Sigmoid colon (tissue), 7 donors: ENCODE data around the gene VPS39. TPM values are rescaled to one million over a fixed set of nuclear protein-coding genes. Genes with fewer than 3 reads are reported as not detected.

Experiments used
- DNase-seq: peaks from one replicate; pipeline ENCODE4 v3.0.0-alpha.2; 2019
- H3K27ac ChIP-seq, 4 donors: fragments of 200-600 bp; sonication (generic); one replicate each; pipeline ENCODE4 v1.5.1; 2016 to 2019; ENCODE audit warnings: mild to moderate bottlenecking in 1 of 4
- H3K27me3 ChIP-seq, 3 donors: fragments of 200-600 bp; sonication (generic); one replicate each; pipeline ENCODE4 v1.5.1; 2019; ENCODE audit warnings: mild to moderate bottlenecking in 1 of 3
- H3K36me3 ChIP-seq, 4 donors: fragments of 200-600 bp; sonication (generic); one replicate each; pipeline ENCODE4 v1.5.1; 2016 to 2019
- H3K4me1 ChIP-seq, 4 donors: fragments of 200-600 bp; sonication (generic); one replicate each; pipeline ENCODE4 v1.5.1; 2017 to 2019
- H3K4me3 ChIP-seq, 4 donors: fragments of 200-600 bp; sonication (generic); one replicate each; pipeline ENCODE4 v1.5.1; 2017 to 2019; ENCODE audit warnings: mild to moderate bottlenecking in 2 of 4, moderate library complexity in 1 of 4
- H3K9me3 ChIP-seq, 4 donors: fragments of 200-600 bp in 3 of 4; sonication (generic) in 3 of 4; one replicate each; pipeline versions ENCODE4 v1.5.1 to v1.6.1; 2013 to 2019
- CTCF ChIP-seq, 4 experiments: fragments of 450-650 bp in 3 of 4; fragments of 200-600 bp in 1 of 4; IDR thresholded peaks; one replicate each; pipeline ENCODE4 v1.5.1; 2016 to 2019; ENCODE audit warnings: antibody characterized with exemption in 4 of 4, mild to moderate bottlenecking in 3 of 4, moderate library complexity in 2 of 4
- EP300 ChIP-seq, 4 donors: sonication (generic); formaldehyde crosslinking; IDR thresholded peaks; one replicate each; pipeline ENCODE4 v1.6.1; 2017; ENCODE audit warnings: antibody characterized with exemption in 4 of 4
- POLR2A ChIP-seq, 2 donors: fragments of 450-650 bp; IDR thresholded peaks; one replicate each; pipeline ENCODE4 v1.6.1; 2016; ENCODE audit warnings: antibody characterized with exemption in 2 of 2, mild to moderate bottlenecking in 2 of 2, moderate library complexity in 2 of 2
- POLR2AphosphoS5 ChIP-seq, 4 donors: sonication (generic); formaldehyde crosslinking; IDR thresholded peaks; one replicate each; pipeline ENCODE4 v1.6.1; 2017; ENCODE audit warnings: antibody characterized with exemption in 4 of 4
- WGBS, 2 donors: extraction: QIAGEN DNeasy Blood & Tissue Kit; methylation state at CpG; one replicate each; pipeline ENCODE4 v1.1.7; 2013; 5-methylcytosine and 5-hydroxymethylcytosine counted together
- intact Hi-C: fragments of 100-400 bp; cut with DNase I; formaldehyde crosslinking; loops from one replicate; pipeline ENCODE4 v1.15.1; 2023
- polyA plus RNA-seq, 3 donors: library from polyadenylated mRNA; stranded (reverse); fragments of 200-250 nt; gene quantifications; one replicate each; pipeline ENCODE4 v1.2.3, GENCODE V29; 2013
- total RNA-seq, 4 donors: library from RNA; depleted of rRNA; stranded (reverse); fragments of >200 nt; gene quantifications; one replicate each; pipeline ENCODE4 v1.1.0, GENCODE V29; 2016
- donor health status: healthy with polysubstance abuse.
- donor health status: Bipolar disorder and iron deficiency.
- donor health status: healthy.

Gene VPS39
- total and polyA plus RNA-seq, 7 donors = 16.2 to 186 (median 70.3) TPM

GRCh38 chr15:42120285-42120684 is 87.8 kb downstream of the VPS39 start:
- DNase-seq = no peak
- H3K36me3 ChIP-seq = no peaks in the 10 kb centered on the region
- intact Hi-C loops = no loop called here
- 85 to 98% methylated on average over 1 of the region's 1 CpG for WGBS, 2 donors
- no peak overlapping the region for H3K27ac ChIP-seq
- no peak for TF ChIP-seq EP300 (IDR thresholded peaks at IDR 0.05)
- no peak for TF ChIP-seq CTCF (IDR thresholded peaks at IDR 0.05)
- no peak for TF ChIP-seq POLR2AphosphoS5 (IDR thresholded peaks at IDR 0.05)
- TF ChIP-seq POLR2A (IDR thresholded peaks at IDR 0.05) = no peak
- H3K9me3 ChIP-seq = no peaks in the 10 kb centered on the region
- peaks cover 0 to 6% (median 2%) of the 10 kb centered on the region in 4 donors for H3K4me1 ChIP-seq
- no peak overlapping the region for H3K4me3 ChIP-seq
- peaks cover 0 to 3% (median 0%) of the 10 kb centered on the region in 3 donors for H3K27me3 ChIP-seq

- TF ChIP-seq POLR2AphosphoS5 (IDR thresholded peaks at IDR 0.05) = no peak
- no peak for TF ChIP-seq POLR2A (IDR thresholded peaks at IDR 0.05)
- no peak for TF ChIP-seq EP300 (IDR thresholded peaks at IDR 0.05)
- no peak for TF ChIP-seq CTCF (IDR thresholded peaks at IDR 0.05)
- no peak for DNase-seq
- intact Hi-C loops = no loop called here
- no peaks in the 10 kb centered on the region for H3K36me3 ChIP-seq
- H3K4me3 ChIP-seq = no peak overlapping the region
- peaks cover 0 to 3% (median 0%) of the 10 kb centered on the region in 3 donors for H3K27me3 ChIP-seq
- H3K9me3 ChIP-seq = no peaks in the 10 kb centered on the region
- peaks cover 0 to 6% (median 2%) of the 10 kb centered on the region in 4 donors for H3K4me1 ChIP-seq
- WGBS, 2 donors = 44 to 62% methylated on average over 5 of the region's 5 CpGs
- no peak overlapping the region for H3K27ac ChIP-seq
These were observed 88.7 kb downstream of the VPS39 start for GRCh38 chr15:42119446-42119760.

GRCh38 chr15:42118650-42119445 is 89.3 kb downstream of the VPS39 start:
- no peak for DNase-seq
- Histone ChIP-seq H3K4me3 (no peak overlapping the region), H3K4me1 (peaks cover 0 to 6% (median 2%) of the 10 kb centered on the region in 4 donors), H3K27me3 (peaks cover 0 to 3% (median 0%) of the 10 kb centered on the region in 3 donors), H3K9me3 (no peaks in the 10 kb centered on the region), H3K27ac (no peak overlapping the region), H3K36me3 (no peaks in the 10 kb centered on the region)
- intact Hi-C loops = no loop called here
- 10 to 37% methylated on average over 10 of the region's 10 CpGs for WGBS, 2 donors
- TF ChIP-seq POLR2A (IDR thresholded peaks at IDR 0.05) (no peak), POLR2AphosphoS5 (IDR thresholded peaks at IDR 0.05) (no peak), EP300 (IDR thresholded peaks at IDR 0.05) (no peak), CTCF (IDR thresholded peaks at IDR 0.05) (no peak)

- peaks cover 0 to 4% (median 0%) of the 10 kb centered on the region in 3 donors for H3K27me3 ChIP-seq
- peaks cover 0 to 3% (median 0%) of the 10 kb centered on the region in 4 donors for H3K9me3 ChIP-seq
- no peak for DNase-seq
- intact Hi-C loops = no loop called here
- no peak overlapping the region for H3K4me3 ChIP-seq
- no peak overlapping the region for H3K27ac ChIP-seq
- TF ChIP-seq CTCF (IDR thresholded peaks at IDR 0.05) (no peak), POLR2AphosphoS5 (IDR thresholded peaks at IDR 0.05) (no peak), POLR2A (IDR thresholded peaks at IDR 0.05) (no peak), EP300 (IDR thresholded peaks at IDR 0.05) (no peak)
- 38 to 52% methylated on average over 4 of the region's 4 CpGs for WGBS, 2 donors
- no peaks in the 10 kb centered on the region for H3K4me1 ChIP-seq
- H3K36me3 ChIP-seq = no peaks in the 10 kb centered on the region
These were observed 96.2 kb downstream of the VPS39 start for GRCh38 chr15:42111924-42112323.
